ENCODE data around the gene TBKBP1. TPM values are rescaled to one million over a fixed set of nuclear protein-coding genes. Genes with fewer than 3 reads are reported as not detected.

TBKBP1 gene
- total and polyA plus RNA-seq, 9 of the 15 experiments (the other 6 are each of a cell fraction or from before 2014, with no cell fraction given): 0.03 to 15.6 (median 6.8) TPM

DNA sequence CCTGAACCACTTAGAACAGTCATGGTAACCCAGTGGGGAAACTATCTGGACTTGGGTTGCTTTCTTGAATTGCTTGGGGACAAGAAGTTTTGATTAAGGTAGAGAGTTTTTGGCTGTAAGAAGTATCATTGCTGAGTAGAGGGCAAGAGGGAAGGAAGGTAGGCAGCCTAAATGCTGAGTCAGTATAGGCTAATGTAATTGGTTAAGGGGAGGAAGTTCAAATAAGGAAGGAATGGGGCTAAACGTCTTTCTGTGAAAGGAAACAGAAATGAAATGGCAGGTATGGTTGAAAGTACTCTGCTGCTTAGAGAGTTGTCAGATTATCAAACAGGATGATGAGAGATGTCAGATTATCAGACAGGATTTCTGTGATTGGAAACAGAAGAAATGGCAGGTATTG is 23.9 kb upstream of the TBKBP1 start (continued):
- TF ChIP-seq FOXJ3 (CRISPR knock-in tag; IDR thresholded peaks at IDR 0.05) (no peak), MAFK (IDR thresholded peaks at IDR 0.05; ENCODE audit: low read length) (peak; percentile 76), POLR3G (IDR thresholded peaks at IDR 0.05; ENCODE audit: extremely low read depth, insufficient read length, insufficient replicate concordance) (no peak), POLR2A (conservative IDR thresholded peaks at IDR 0.05) (0 out of 2 replicates have a peak, but pooled peaks have one; percentile 30), MAFF (IDR thresholded peaks at IDR 0.05; ENCODE audit: low read length) (peak; percentile 67; the same call in 1 of the 2 replicates), FOXM1 (IDR thresholded peaks at IDR 0.05; ENCODE audit: low read depth) (no peak), FOXM1 (CRISPR knock-in tag; IDR thresholded peaks at IDR 0.05; ENCODE audit: low read depth) (no peak), MAFG (tag; conservative IDR thresholded peaks at IDR 0.05) (peak; percentile 88), ZNF253 (CRISPR knock-in tag; conservative IDR thresholded peaks at IDR 0.05) (no peak), NFIX (CRISPR knock-in tag; IDR thresholded peaks at IDR 0.05; ENCODE audit: low read depth) (no peak), DMBX1 (CRISPR knock-in tag; IDR thresholded peaks at IDR 0.05; ENCODE audit: borderline replicate concordance) (no peak), THRAP3 (IDR thresholded peaks at IDR 0.05; ENCODE audit: borderline replicate concordance) (no peak), NFE2 (IDR thresholded peaks at IDR 0.05; ENCODE audit: low read depth) (peak; percentile 53), HNRNPL (IDR thresholded peaks at IDR 0.05; ENCODE audit: low read depth, low read length) (no peak), ZNF316 (IDR thresholded peaks at IDR 0.05) (peak; percentile 94), EHMT2 (IDR thresholded peaks at IDR 0.05) (no peak), SUPT5H (IDR thresholded peaks at IDR 0.05) (peak; percentile 32), CEBPB (tag; IDR thresholded peaks at IDR 0.05) (no peak)
- TF ChIP-seq, protein P1, sequence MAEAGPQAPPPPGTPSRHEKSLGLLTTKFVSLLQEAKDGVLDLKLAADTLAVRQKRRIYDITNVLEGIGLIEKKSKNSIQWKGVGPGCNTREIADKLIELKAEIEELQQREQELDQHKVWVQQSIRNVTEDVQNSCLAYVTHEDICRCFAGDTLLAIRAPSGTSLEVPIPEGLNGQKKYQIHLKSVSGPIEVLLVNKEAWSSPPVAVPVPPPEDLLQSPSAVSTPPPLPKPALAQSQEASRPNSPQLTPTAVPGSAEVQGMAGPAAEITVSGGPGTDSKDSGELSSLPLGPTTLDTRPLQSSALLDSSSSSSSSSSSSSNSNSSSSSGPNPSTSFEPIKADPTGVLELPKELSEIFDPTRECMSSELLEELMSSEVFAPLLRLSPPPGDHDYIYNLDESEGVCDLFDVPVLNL (CRISPR knock-in tag; IDR thresholded peaks at IDR 0.05; ENCODE audit: low read depth): no peak
- TF ChIP-seq, protein P2, sequence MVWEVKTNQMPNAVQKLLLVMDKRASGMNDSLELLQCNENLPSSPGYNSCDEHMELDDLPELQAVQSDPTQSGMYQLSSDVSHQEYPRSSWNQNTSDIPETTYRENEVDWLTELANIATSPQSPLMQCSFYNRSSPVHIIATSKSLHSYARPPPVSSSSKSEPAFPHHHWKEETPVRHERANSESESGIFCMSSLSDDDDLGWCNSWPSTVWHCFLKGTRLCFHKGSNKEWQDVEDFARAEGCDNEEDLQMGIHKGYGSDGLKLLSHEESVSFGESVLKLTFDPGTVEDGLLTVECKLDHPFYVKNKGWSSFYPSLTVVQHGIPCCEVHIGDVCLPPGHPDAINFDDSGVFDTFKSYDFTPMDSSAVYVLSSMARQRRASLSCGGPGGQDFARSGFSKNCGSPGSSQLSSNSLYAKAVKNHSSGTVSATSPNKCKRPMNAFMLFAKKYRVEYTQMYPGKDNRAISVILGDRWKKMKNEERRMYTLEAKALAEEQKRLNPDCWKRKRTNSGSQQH (CRISPR knock-in tag; IDR thresholded peaks at IDR 0.05): no peak
